Lower leg skin (tissue), 3 donors: ENCODE data around the gene ZNF396.

ENCODE experiments used
- POLR2A ChIP-seq, 2 donors: fragments of 450-650 bp; IDR thresholded peaks; one replicate each; pipeline ENCODE4 v1.6.1; 2016 to 2017; ENCODE audit warnings: antibody characterized with exemption in 2 of 2, mild to moderate bottlenecking in 1 of 2, moderate library complexity in 1 of 2
- TF ChIP-seq, protein P1 (sequence below), 3 donors: fragments of 450-650 bp; IDR thresholded peaks; one replicate each; pipeline ENCODE4 v1.5.1; 2016; ENCODE audit warnings: antibody characterized with exemption in 3 of 3, mild to moderate bottlenecking in 3 of 3, moderate library complexity in 2 of 3

DNA sequence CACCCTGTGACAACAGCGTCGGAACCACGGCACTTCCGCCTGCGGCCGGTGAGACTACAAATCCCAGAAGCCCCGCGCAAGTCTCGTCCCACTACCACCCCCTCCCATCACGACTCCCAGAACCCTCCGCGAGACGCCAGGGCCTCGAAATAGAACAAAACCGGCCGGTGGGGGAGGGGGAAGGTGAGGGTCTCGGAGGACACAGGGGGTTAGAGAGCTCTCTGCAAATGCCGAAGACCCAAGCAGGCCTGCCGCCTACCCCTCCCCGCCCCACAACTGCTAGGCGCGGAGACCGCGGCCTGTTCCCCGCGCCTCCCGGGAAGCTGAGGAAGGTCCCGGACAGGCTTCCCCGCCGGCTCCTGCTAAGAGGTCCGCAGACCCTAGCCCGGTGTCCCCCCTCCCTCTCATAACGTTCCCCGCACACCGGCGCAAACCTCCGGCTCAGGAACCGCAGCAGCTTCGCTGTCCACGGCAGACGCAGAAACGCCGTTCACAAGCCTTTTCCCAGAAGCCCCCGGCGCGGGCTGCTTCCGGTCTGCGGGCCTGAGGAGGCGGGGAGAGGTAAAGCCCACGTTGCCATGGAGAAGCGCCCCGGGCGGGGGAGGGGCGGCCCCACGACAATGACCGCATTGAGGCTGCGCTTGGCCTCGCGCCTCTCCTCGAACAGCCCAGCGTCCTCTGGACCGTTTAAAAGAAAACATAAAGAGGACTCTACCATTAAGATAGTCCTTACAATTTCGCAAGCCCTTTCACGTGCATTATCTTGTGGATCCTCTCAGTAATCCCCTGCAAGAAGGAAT is 33.0 kb downstream of the ZNF396 start, which contains the start of gene ZNF24:
- peak in 1 of 2 donors; percentile 16 for TF ChIP-seq POLR2A (IDR thresholded peaks at IDR 0.05)
- TF ChIP-seq, protein P1, sequence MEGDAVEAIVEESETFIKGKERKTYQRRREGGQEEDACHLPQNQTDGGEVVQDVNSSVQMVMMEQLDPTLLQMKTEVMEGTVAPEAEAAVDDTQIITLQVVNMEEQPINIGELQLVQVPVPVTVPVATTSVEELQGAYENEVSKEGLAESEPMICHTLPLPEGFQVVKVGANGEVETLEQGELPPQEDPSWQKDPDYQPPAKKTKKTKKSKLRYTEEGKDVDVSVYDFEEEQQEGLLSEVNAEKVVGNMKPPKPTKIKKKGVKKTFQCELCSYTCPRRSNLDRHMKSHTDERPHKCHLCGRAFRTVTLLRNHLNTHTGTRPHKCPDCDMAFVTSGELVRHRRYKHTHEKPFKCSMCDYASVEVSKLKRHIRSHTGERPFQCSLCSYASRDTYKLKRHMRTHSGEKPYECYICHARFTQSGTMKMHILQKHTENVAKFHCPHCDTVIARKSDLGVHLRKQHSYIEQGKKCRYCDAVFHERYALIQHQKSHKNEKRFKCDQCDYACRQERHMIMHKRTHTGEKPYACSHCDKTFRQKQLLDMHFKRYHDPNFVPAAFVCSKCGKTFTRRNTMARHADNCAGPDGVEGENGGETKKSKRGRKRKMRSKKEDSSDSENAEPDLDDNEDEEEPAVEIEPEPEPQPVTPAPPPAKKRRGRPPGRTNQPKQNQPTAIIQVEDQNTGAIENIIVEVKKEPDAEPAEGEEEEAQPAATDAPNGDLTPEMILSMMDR (IDR thresholded peaks at IDR 0.05), result no peak
